Thymus (tissue), 11 donors: Measurements from ENCODE around the gene BMP4. TPM values are rescaled to one million over a fixed set of nuclear protein-coding genes. Genes with fewer than 3 reads are reported as not detected.
"Not testable (repeated sequence)": the region's sequence is repeated elsewhere in the genome, so short reads cannot be mapped to it uniquely, and the experiment has no call there.

Source experiments
- DNase-seq, 9 donors: peaks; one replicate each; pipeline ENCODE4 v3.0.0-alpha.2; 2013; ENCODE audit warnings: low spot score in 9 of 9, low read depth in 6 of 9, missing footprints in 1 of 9
- H3K27ac ChIP-seq, 2 donors: one replicate each; pipeline ENCODE4 v1.5.1; 2013; ENCODE audit warnings: control low read depth in 1 of 2, low read depth in 1 of 2, low read length in 1 of 2, mild to moderate bottlenecking in 1 of 2, moderate library complexity in 1 of 2
- H3K27me3 ChIP-seq, 2 donors: one replicate each; pipeline ENCODE4 v1.5.1; 2013; ENCODE audit warnings: low read length in 1 of 2; ENCODE audit not compliant: control insufficient read depth in 2 of 2, insufficient read depth in 1 of 2
- H3K36me3 ChIP-seq, 2 donors: one replicate each; pipeline ENCODE4 v1.5.1; 2013; ENCODE audit warnings: low read length in 1 of 2, mild to moderate bottlenecking in 1 of 2, moderate library complexity in 1 of 2; ENCODE audit not compliant: control insufficient read depth in 2 of 2, insufficient read depth in 2 of 2
- H3K4me1 ChIP-seq, 2 donors: one replicate each; pipeline ENCODE4 v1.5.1; 2013; ENCODE audit warnings: low read length in 2 of 2; ENCODE audit not compliant: control insufficient read depth in 2 of 2, insufficient read depth in 2 of 2
- H3K4me3 ChIP-seq, 2 donors: one replicate each; pipeline ENCODE4 v1.5.1; 2013; ENCODE audit warnings: low read length in 2 of 2, control low read depth in 1 of 2, mild to moderate bottlenecking in 1 of 2
- H3K9me3 ChIP-seq, 2 donors: one replicate each; pipeline ENCODE4 v1.5.1; 2013; ENCODE audit warnings: low read length in 1 of 2, mild to moderate bottlenecking in 1 of 2; ENCODE audit not compliant: control insufficient read depth in 2 of 2, insufficient read depth in 1 of 2
- WGBS: extraction: QIAGEN DNeasy Blood & Tissue Kit; methylation state at CpG from one replicate; pipeline ENCODE4 v1.1.7; 2013; 5-methylcytosine and 5-hydroxymethylcytosine counted together
- polyA plus RNA-seq: library from polyadenylated mRNA; stranded (reverse); fragments of 200-250 nt; gene quantifications from one replicate; pipeline ENCODE4 v1.2.3, GENCODE V29; 2013
- total RNA-seq: library from RNA; stranded (reverse); fragments of 120-200 nt; gene quantifications from one replicate; pipeline ENCODE4 v1.2.4, GENCODE V29; 2013
- donor health status: healthy.

BMP4 gene
- total and polyA plus RNA-seq, 2 donors, result 0.99 to 4.0 TPM

- Histone ChIP-seq H3K9me3 (peaks cover 0 to 1% of the 10 kb centered on the region in 2 donors), H3K36me3 (no peaks in the 10 kb centered on the region), H3K4me3 (no peak overlapping the region), H3K27me3 (no peaks in the 10 kb centered on the region), H3K4me1 (no peaks in the 10 kb centered on the region), H3K27ac (no peak overlapping the region)
- WGBS, result 93% methylated on average over 2 of the region's 2 CpGs
- DNase-seq, result no peak
Measured at GRCh38 chr14:53990978-53991377, 34.4 kb upstream of the BMP4 start.

GRCh38 chr14:53986718-53987117 lies 30.1 kb upstream of the BMP4 start:
- not testable (repeated sequence) for DNase-seq, H3K4me1 ChIP-seq, H3K4me3 ChIP-seq, H3K9me3 ChIP-seq, H3K27ac ChIP-seq, H3K27me3 ChIP-seq, H3K36me3 ChIP-seq
- WGBS, result 90% methylated on average over 3 of the region's 3 CpGs

GRCh38 chr14:53984958-53985357 lies 28.3 kb upstream of the BMP4 start:
- H3K4me1 ChIP-seq, DNase-seq, H3K4me3 ChIP-seq, H3K27me3 ChIP-seq, H3K9me3 ChIP-seq, H3K36me3 ChIP-seq, H3K27ac ChIP-seq: not testable (repeated sequence)
- WGBS, result over 99% methylated on average over 2 of the region's 2 CpGs

- peaks cover 0 to 9% of the 10 kb centered on the region in 2 donors for H3K9me3 ChIP-seq
- DNase-seq, result no peak
- H3K36me3 ChIP-seq, result no peaks in the 10 kb centered on the region
- H3K4me3 ChIP-seq, result no peak overlapping the region
- H3K4me1 ChIP-seq, result no peaks in the 10 kb centered on the region
- no peaks in the 10 kb centered on the region for H3K27me3 ChIP-seq
- no peak overlapping the region for H3K27ac ChIP-seq
Measured at GRCh38 chr14:53983112-53983511, 26.5 kb upstream of the BMP4 start.

- H3K9me3 ChIP-seq, result peaks cover 0 to 9% of the 10 kb centered on the region in 2 donors
- no peak overlapping the region for H3K4me3 ChIP-seq
- no peaks in the 10 kb centered on the region for H3K4me1 ChIP-seq
- 77% methylated on average over 2 of the region's 2 CpGs for WGBS
- H3K27me3 ChIP-seq, result no peaks in the 10 kb centered on the region
- no peaks in the 10 kb centered on the region for H3K36me3 ChIP-seq
- no peak overlapping the region for H3K27ac ChIP-seq
- DNase-seq, result no peak
Measured at GRCh38 chr14:53982546-53982945, 25.9 kb upstream of the BMP4 start.

GRCh38 chr14:53979747-53980642 lies 23.4 kb upstream of the BMP4 start:
- WGBS, result 79% methylated on average over 7 of the region's 7 CpGs
- no peak overlapping the region for H3K27ac ChIP-seq
- no peaks in the 10 kb centered on the region for H3K36me3 ChIP-seq
- H3K9me3 ChIP-seq, result peaks cover 0 to 3% of the 10 kb centered on the region in 2 donors
- DNase-seq, result no peak
- no peaks in the 10 kb centered on the region for H3K4me1 ChIP-seq
- no peak overlapping the region for H3K4me3 ChIP-seq
- no peaks in the 10 kb centered on the region for H3K27me3 ChIP-seq

GRCh38 chr14:53979113-53979681 lies 22.6 kb upstream of the BMP4 start:
- WGBS, result 58% methylated on average over 4 of the region's 4 CpGs

GRCh38 chr14:53978194-53978593 lies 21.6 kb upstream of the BMP4 start:
- no peaks in the 10 kb centered on the region for H3K27me3 ChIP-seq
- no peak for DNase-seq
- no peaks in the 10 kb centered on the region for H3K9me3 ChIP-seq
- no peaks in the 10 kb centered on the region for H3K4me1 ChIP-seq
- no peak overlapping the region for H3K27ac ChIP-seq
- WGBS, result 79% methylated on average over 3 of the region's 3 CpGs
- H3K4me3 ChIP-seq, result no peak overlapping the region
- no peaks in the 10 kb centered on the region for H3K36me3 ChIP-seq

More at GRCh38 chr14:53979113-53979681, 22.6 kb upstream of the BMP4 start:
- Histone ChIP-seq H3K4me3 (no peak overlapping the region), H3K9me3 (no peaks in the 10 kb centered on the region), H3K36me3 (no peaks in the 10 kb centered on the region), H3K4me1 (no peaks in the 10 kb centered on the region), H3K27me3 (no peaks in the 10 kb centered on the region), H3K27ac (no peak overlapping the region)
- DNase-seq, result no peak

- Histone ChIP-seq H3K9me3 (no peaks in the 10 kb centered on the region), H3K27me3 (no peaks in the 10 kb centered on the region), H3K36me3 (no peaks in the 10 kb centered on the region), H3K4me3 (no peak overlapping the region), H3K27ac (no peak overlapping the region), H3K4me1 (no peaks in the 10 kb centered on the region)
- DNase-seq, result no peak
- 81% methylated on average over 5 of the region's 5 CpGs for WGBS
Measured at GRCh38 chr14:53975444-53975843, 18.8 kb upstream of the BMP4 start.
